Urinary bladder (tissue), 4 donors: ENCODE data around the gene SEC24C. TPM values are rescaled to one million over a fixed set of nuclear protein-coding genes. Genes with fewer than 3 reads are reported as not detected.
"Not testable (repeated sequence)": the region's sequence is repeated elsewhere in the genome, so short reads cannot be mapped to it uniquely, and the experiment has no call there.

Experiments used
- DNase-seq: peaks from one replicate; pipeline ENCODE4 v3.0.0-alpha.2; 2015; ENCODE audit errors: extremely low spot score
- H3K27ac ChIP-seq: one replicate; pipeline ENCODE4 v1.5.1; 2013; ENCODE audit warnings: low read depth, mild to moderate bottlenecking, moderate library complexity
- H3K36me3 ChIP-seq: one replicate; pipeline ENCODE4 v1.6.1; 2013; ENCODE audit warnings: mild to moderate bottlenecking, moderate library complexity; ENCODE audit not compliant: insufficient read depth
- H3K4me1 ChIP-seq: one replicate; pipeline ENCODE4 v1.6.1; 2013; ENCODE audit warnings: mild to moderate bottlenecking, moderate library complexity; ENCODE audit not compliant: insufficient read depth
- H3K4me3 ChIP-seq: one replicate; pipeline ENCODE4 v1.5.1; 2013; ENCODE audit warnings: low read depth, low read length
- WGBS: extraction: QIAGEN DNeasy Blood & Tissue Kit; methylation state at CpG from one replicate; pipeline ENCODE4 v1.1.7; 2013; 5-methylcytosine and 5-hydroxymethylcytosine counted together
- polyA plus RNA-seq: library from polyadenylated mRNA; stranded (reverse); fragments of 200-250 nt; gene quantifications from one replicate; pipeline ENCODE4 v1.2.3, GENCODE V29; 2013
- total RNA-seq: library from RNA; depleted of rRNA; stranded (reverse); fragments of >200 nt; gene quantifications from one replicate; pipeline ENCODE4 v1.2.3, GENCODE V29; 2014
- donor health status: healthy with polysubstance abuse.
- donor health status: healthy.

The SEC24C gene, protein sequence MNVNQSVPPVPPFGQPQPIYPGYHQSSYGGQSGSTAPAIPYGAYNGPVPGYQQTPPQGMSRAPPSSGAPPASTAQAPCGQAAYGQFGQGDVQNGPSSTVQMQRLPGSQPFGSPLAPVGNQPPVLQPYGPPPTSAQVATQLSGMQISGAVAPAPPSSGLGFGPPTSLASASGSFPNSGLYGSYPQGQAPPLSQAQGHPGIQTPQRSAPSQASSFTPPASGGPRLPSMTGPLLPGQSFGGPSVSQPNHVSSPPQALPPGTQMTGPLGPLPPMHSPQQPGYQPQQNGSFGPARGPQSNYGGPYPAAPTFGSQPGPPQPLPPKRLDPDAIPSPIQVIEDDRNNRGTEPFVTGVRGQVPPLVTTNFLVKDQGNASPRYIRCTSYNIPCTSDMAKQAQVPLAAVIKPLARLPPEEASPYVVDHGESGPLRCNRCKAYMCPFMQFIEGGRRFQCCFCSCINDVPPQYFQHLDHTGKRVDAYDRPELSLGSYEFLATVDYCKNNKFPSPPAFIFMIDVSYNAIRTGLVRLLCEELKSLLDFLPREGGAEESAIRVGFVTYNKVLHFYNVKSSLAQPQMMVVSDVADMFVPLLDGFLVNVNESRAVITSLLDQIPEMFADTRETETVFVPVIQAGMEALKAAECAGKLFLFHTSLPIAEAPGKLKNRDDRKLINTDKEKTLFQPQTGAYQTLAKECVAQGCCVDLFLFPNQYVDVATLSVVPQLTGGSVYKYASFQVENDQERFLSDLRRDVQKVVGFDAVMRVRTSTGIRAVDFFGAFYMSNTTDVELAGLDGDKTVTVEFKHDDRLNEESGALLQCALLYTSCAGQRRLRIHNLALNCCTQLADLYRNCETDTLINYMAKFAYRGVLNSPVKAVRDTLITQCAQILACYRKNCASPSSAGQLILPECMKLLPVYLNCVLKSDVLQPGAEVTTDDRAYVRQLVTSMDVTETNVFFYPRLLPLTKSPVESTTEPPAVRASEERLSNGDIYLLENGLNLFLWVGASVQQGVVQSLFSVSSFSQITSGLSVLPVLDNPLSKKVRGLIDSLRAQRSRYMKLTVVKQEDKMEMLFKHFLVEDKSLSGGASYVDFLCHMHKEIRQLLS
- total RNA-seq (37.2 TPM), polyA plus RNA-seq (47.6 TPM)

DNA sequence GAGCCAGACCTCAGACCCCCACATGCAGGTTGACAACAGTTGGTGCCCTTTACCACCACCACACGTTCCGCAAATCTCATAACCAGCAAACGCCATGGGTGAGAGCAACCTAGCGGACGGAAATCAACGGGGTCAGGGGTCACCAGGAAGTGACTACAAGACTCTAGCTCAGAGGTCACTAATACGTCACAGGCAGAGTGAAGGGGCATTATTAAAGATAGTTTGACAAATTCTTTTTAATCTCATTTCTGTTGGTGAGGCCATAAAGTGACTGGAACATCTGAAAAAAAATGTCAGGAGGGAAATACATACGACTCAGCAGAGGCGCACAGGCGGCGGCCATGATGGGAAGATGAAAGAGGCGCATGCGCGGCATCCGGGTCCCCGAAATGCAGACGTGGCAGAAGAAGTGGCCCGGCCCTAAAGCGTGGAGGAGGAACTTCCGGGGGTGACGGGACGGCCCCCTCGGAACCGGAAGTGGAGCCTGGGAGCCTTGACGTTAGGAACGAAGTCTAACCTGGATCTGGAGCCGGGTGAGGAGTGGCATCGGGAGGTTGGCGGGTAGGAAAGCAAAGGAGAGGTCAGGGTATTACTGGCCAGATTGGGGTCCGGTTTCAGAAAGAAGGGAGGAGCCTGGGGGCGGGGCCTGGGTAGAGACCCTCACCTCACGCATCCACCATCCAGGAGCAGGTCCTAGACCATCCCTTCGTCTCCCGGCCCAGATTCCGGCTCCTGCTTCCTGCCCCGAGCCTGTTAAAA, at the start of gene SEC24C:
Gene SEC24C, plus strand, starts transcription at position 468 of the 759 bp plus-strand sequence. CDS start 2,461 bp downstream, outside the sequence.
- peak within 1 kb of the TSS; percentile 74 for H3K4me3 ChIP-seq
- no peaks in the 10 kb centered on the region for H3K36me3 ChIP-seq
- DNase-seq = peak; percentile 95
- peak within 1 kb of the TSS; percentile 94 for H3K27ac ChIP-seq
- peaks cover 1% of the 10 kb centered on the region for H3K4me1 ChIP-seq
- under 1% methylated on average over 36 of the region's 36 CpGs for WGBS

DNA sequence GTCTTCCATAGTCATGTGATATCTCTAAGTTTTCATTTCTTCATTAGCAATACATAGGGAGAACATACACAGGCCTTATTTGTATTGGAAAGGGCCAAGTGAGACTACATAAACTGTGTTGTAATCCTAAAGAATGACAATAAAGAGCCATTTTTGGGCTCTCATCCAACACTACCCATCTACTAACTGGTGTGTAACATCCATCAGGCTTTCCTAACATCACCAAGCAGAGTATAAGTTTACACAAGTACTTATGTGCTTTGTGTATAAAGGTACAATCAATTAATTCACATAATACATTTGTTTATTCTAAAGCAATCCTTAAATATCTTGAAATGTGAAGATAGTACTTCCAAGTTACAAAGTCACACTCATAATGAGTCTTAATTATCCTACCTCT, 48.9 kb upstream of the SEC24C start:
- not testable (repeated sequence) for H3K4me1 ChIP-seq, DNase-seq, H3K4me3 ChIP-seq, H3K36me3 ChIP-seq, H3K27ac ChIP-seq

DNA sequence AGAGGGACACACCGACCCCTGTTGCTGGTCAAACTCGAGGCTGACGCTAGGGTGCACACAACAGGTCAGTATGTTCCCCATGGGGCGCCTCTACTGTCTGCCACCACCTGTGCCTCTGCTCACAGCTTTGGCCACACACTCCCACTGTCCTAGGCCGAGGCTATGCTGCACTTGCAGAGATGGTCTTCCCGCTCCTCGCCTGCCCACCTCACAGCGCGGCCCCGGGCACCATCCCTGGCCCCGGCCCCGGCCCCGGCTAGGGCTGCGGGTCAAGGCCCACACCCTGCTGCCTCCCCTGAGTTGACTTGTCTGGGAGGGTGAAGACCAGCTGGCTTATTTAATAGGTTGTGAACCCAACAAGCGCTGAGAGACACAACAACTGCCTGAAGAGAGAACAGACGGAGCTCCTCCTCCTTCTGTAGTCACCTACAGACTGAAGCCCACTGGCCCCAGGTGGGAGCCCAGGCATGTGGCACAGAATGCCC, 46.5 kb upstream of the SEC24C start, which contains the start of gene AGAP5:
Gene AGAP5, minus strand, starts transcription at position 435 of the 485 bp plus-strand sequence. Its CDS starts 354 bp downstream, at position 81.
- 94% methylated on average over 16 of the region's 16 CpGs for WGBS
- not testable (repeated sequence) for H3K4me3 ChIP-seq, H3K4me1 ChIP-seq, H3K36me3 ChIP-seq, DNase-seq, H3K27ac ChIP-seq

DNA sequence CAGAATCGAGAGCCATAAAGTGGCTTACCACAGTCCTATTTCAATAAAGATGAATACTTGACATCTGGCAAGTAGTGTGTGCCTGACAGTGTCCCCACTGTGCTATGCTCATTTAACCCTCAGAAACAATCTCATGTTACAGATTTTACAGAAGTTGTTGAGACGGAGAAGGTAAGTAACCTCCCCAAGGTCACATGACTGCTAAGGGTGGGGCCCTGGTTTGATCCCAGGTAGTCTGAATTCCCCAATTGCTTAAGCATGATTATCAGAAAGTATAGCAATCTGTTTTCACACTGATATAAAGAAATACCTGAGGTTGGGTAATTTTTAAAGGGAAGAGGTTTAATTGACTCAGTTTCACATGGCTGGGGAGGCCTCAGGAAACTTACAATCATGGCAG, 45.4 kb upstream of the SEC24C start:
- not testable (repeated sequence) for H3K27ac ChIP-seq, DNase-seq, H3K4me1 ChIP-seq, H3K36me3 ChIP-seq, H3K4me3 ChIP-seq
- 98% methylated on average over 2 of the region's 2 CpGs for WGBS

DNA sequence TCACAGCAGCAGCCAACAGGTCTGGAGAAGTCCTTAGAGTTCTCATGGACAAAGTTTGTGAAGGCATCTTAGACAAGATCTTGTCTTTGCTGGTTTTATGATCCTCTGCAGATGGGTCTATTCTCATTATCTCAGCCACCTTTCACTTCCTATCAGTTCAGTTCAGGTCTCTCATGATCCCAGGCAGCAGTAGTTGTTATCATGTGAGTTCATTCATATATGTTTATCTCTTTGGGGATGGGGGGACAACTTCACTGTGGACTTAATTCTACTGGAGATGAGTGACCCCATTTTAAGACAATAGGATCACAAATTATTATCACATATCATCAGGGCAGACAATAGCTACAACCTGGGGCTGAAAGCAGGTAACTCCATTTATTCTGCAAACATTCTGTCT, 40.2 kb upstream of the SEC24C start:
- H3K27ac ChIP-seq, DNase-seq, H3K4me3 ChIP-seq, H3K4me1 ChIP-seq, H3K36me3 ChIP-seq: not testable (repeated sequence)

DNA sequence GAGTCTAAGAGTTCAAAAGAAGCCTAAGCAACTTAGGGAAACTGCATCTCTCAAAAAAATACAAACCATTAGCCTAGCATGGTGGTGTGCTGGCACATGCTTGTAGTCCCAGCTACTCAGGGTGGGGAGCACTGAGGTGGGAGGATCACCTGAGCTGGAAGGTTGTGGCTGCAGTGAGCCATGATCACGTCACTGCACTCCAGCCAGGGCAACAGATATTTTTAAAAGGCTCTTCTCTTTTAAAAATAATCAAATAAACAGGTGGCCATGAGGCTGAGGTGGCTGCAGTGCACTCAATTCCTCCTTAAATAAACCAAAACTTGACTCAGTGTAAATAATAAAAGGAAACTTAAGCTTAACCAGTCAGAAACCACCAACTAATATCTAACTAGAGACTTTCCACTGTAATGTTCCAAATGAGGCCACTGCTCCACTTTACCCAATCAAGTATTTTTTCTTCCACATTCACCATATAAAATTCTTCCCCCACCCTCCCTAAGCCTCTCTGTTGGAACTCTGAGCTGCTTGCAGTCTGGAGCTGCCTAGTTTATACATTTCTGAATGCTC, 38.6 kb upstream of the SEC24C start:
- H3K4me1 ChIP-seq, DNase-seq, H3K4me3 ChIP-seq, H3K27ac ChIP-seq, H3K36me3 ChIP-seq: not testable (repeated sequence)
- 93% methylated on average over 1 of the region's 1 CpG for WGBS

DNA sequence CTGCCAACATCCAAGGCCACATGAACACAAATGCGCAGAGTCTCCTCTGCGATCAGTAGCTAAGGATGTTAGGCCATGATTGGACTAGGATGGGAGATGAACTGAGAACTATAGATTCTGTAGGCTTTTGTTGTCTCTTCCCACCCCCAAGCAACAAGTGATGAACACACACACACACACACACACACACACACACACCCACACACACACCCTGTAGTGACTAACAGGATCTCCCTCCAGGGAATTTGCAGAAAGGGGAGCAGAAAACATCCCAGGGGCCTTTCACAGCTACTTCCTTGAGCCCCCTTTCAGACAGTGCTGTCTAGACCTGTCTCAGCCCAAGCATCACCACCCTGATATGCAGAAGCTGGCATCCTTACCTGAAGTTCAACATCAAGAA, 37.7 kb upstream of the SEC24C start:
- WGBS = 100% methylated on average over 2 of the region's 2 CpGs
- H3K27ac ChIP-seq, DNase-seq, H3K36me3 ChIP-seq, H3K4me1 ChIP-seq, H3K4me3 ChIP-seq: not testable (repeated sequence)

DNA sequence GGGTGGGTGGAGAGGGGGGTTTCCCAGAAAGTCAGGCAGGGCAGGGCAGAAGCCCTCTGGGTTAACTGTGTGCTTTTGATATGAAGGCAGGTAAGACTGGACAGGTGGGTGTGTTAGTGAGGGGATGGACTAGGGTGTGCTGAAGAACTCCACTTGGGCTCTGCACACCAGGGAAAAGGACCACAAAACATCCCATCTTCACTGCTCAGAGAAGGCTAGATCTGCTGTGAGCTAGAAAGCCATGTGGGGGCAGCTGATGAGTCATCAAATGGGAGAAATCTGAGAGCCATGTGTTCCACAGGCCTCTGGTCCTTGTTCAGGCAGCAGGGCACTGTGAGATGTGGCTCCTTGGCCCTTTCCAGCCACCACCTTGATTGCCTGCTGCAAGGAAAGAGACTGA, 36.5 kb upstream of the SEC24C start:
- H3K36me3 ChIP-seq, DNase-seq, H3K4me3 ChIP-seq, H3K4me1 ChIP-seq, H3K27ac ChIP-seq: not testable (repeated sequence)

DNA sequence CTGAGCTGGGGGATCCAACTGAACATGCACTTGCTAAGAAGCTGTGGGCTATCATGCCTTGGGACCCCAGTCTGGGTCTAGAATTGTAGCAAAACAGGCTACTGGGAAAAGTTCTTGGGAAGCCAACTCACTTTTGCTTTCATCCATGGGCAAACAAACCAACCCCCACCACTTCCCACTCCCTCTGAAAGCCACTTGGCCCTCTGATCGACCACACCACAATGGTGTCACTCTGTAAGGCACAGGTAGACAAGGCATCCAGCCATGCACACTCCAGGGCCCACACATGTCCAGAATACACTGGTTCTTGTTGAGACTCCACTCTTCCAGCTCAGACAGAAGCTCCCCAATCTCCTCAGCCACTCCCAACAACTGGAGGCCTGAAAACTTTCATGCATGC, 36.0 kb upstream of the SEC24C start:
- not testable (repeated sequence) for H3K4me3 ChIP-seq, H3K4me1 ChIP-seq, DNase-seq, H3K27ac ChIP-seq, H3K36me3 ChIP-seq
- WGBS = 90% methylated on average over 1 of the region's 1 CpG

DNA sequence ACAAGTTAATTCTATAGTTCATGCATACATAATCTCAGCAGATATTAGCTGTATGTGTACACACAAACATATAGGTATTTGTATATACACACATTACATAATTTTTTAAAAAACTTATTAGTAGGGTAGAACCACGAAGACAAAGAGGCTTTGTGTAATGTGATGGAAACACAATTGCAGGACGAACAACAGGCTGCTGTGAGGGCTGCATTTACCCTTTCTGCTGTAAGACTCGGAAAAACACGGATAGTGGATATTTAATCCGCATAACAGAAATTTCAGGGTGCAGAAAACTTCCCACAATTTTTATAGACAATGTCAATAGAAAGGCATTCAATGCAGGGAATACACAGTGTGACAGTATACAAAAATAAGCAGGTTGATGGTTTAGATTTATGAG, 32.5 kb upstream of the SEC24C start:
- not testable (repeated sequence) for H3K4me1 ChIP-seq, DNase-seq, H3K27ac ChIP-seq, H3K36me3 ChIP-seq, H3K4me3 ChIP-seq
- 92% methylated on average over 5 of the region's 5 CpGs for WGBS

DNA sequence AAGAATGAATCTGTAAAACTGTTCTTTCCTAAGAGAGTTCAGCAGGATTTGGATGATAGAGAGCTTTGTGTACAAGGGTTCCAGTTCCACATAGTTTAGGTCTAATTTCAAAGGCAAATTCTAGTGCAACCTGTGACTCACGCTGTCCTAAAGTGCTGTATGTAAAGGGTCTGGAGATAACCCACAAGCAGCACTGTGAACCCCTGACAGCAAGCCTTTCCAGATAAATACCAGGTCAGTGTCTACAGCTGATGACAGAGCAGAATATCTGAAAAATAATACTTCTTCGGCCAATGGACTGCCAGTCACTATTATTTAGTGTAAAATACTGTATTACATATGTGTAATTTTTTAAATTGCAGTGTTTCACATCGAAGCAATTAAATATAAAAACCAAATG, 30.3 kb upstream of the SEC24C start:
- not testable (repeated sequence) for H3K4me3 ChIP-seq, H3K27ac ChIP-seq, H3K4me1 ChIP-seq, DNase-seq, H3K36me3 ChIP-seq
- 89% methylated on average over 3 of the region's 3 CpGs for WGBS

DNA sequence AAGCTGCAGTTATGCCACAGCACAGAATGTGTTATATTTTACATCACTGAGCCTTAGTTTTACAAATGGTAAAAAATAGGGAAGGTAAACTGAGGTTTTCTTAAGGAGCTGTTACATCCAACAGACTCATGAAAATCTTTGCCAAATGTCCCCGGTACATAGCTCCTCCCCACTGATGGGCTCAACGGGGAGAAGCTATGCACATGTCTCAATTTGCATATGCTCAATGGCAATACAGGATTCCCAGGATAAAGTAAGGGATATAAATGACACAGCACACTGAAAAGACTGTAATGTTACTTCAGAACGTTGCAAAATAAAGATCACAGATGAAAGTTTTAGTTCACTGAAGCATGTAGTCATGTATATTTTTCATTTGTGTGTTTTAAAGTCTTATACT, 29.7 kb upstream of the SEC24C start:
- not testable (repeated sequence) for H3K4me1 ChIP-seq, H3K27ac ChIP-seq, H3K4me3 ChIP-seq, H3K36me3 ChIP-seq, DNase-seq
- 50% methylated on average over 3 of the region's 3 CpGs for WGBS
